Activated B cell treated with CpG ODN at 0.5 μM for 24 hours (primary cell): ENCODE data around the gene MAML2. TPM values are rescaled to one million over a fixed set of nuclear protein-coding genes. Genes with fewer than 3 reads are reported as not detected.

Experiments used
- ATAC-seq: fragments of 200-7000 bp; cut with Tn5 transposase; one replicate; pipeline ENCODE4 v1.10.0; 2021; ENCODE audit warnings: low read depth, mild to moderate bottlenecking, moderate library complexity
- CTCF ChIA-PET: fragments of 350-600 bp; sonication (Branson Sonifier 250); formaldehyde crosslinking; loops from one replicate; lab custom pipeline; 2021; ENCODE audit warnings: antibody characterized with exemption; lab: Charles Lee
- POLR2A ChIA-PET: fragments of 350-600 bp; sonication (Branson Sonifier 250); formaldehyde crosslinking; loops from one replicate; lab custom pipeline; 2021; ENCODE audit warnings: antibody characterized with exemption; lab: Charles Lee
- DNase-seq: peaks from one replicate; pipeline ENCODE4 v3.0.0; 2022
- H3K27ac Mint-ChIP-seq: one replicate; pipeline ENCODE4 v1.8.0; 2020; ENCODE audit warnings: mixed read lengths
- H3K27me3 Mint-ChIP-seq: one replicate; pipeline ENCODE4 v1.8.0; 2021; ENCODE audit warnings: mixed read lengths
- H3K36me3 Mint-ChIP-seq: one replicate; pipeline ENCODE4 v1.8.0; 2021; ENCODE audit warnings: low read depth, mixed read lengths
- H3K4me1 Mint-ChIP-seq: one replicate; pipeline ENCODE4 v1.8.0; 2021; ENCODE audit warnings: mixed read lengths
- H3K4me3 Mint-ChIP-seq: one replicate; pipeline ENCODE4 v1.8.0; 2020; ENCODE audit warnings: mild to moderate bottlenecking, mixed read lengths
- H3K9me3 Mint-ChIP-seq: one replicate; pipeline ENCODE4 v1.8.0; 2020; ENCODE audit warnings: mixed read lengths
- intact Hi-C: fragments of 100-400 bp; cut with micrococcal nuclease; formaldehyde crosslinking; loops from one replicate; pipeline ENCODE4 v1.15.1; 2024
- total RNA-seq: library from RNA; stranded (reverse); gene quantifications from 2 replicates; pipeline ENCODE4 v1.2.3, GENCODE V29; 2022
- TF ChIP-seq, protein P1 (sequence below): fragments of 200-600 bp; IDR thresholded peaks from one replicate; pipeline ENCODE4 v1.8.0; 2022; ENCODE audit warnings: antibody characterized with exemption, mild to moderate bottlenecking

MAML2 gene
- total RNA-seq, 1 donor from 2014 or later, result 24.8 TPM

DNA sequence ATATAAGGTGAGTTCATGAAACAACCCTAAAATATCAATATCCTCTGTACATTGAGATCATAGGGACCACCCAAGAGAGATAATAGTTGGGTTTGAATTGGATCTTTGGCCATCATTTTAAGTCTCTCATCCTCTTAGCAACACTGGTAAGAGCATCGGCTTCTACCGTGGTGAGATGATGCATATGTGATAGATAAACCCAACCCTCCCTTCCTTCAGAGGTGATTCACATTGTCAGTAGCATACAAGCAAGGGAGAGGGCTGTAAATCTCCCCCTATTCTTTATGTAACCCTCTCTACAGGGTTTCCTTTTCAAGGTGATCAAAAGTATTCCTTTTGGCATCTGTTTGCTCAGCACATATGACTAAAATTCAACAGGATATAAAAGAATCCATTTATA lies 316.7 kb downstream of the MAML2 start:
- Mint-ChIP-seq H3K9me3 (no peaks in the 10 kb centered on the region), H3K27ac (no peak overlapping the region), H3K4me1 (peaks cover 9% of the 10 kb centered on the region), H3K36me3 (peaks cover 4% of the 10 kb centered on the region), H3K27me3 (no peaks in the 10 kb centered on the region), H3K4me3 (no peak overlapping the region)
- no peak for DNase-seq
- no peak for ATAC-seq
- POLR2A ChIA-PET, result no interaction called here
- TF ChIP-seq, protein P1, sequence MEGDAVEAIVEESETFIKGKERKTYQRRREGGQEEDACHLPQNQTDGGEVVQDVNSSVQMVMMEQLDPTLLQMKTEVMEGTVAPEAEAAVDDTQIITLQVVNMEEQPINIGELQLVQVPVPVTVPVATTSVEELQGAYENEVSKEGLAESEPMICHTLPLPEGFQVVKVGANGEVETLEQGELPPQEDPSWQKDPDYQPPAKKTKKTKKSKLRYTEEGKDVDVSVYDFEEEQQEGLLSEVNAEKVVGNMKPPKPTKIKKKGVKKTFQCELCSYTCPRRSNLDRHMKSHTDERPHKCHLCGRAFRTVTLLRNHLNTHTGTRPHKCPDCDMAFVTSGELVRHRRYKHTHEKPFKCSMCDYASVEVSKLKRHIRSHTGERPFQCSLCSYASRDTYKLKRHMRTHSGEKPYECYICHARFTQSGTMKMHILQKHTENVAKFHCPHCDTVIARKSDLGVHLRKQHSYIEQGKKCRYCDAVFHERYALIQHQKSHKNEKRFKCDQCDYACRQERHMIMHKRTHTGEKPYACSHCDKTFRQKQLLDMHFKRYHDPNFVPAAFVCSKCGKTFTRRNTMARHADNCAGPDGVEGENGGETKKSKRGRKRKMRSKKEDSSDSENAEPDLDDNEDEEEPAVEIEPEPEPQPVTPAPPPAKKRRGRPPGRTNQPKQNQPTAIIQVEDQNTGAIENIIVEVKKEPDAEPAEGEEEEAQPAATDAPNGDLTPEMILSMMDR, result no peak
- intact Hi-C loops, result no loop called here
- CTCF ChIA-PET, result interaction anchor here (1.5 kb wide), 1 partner anchor 317 kb away, joined by 4 read pairs; the partner anchor contains the start of gene MAML2

GRCh38 chr11:96024666-96025065 lies 318.3 kb downstream of the MAML2 start:
- ATAC-seq (no peak), DNase-seq (no peak)
- intact Hi-C loops, result no loop called here
- Mint-ChIP-seq H3K36me3 (peaks cover 4% of the 10 kb centered on the region), H3K4me1 (peaks cover 9% of the 10 kb centered on the region), H3K27me3 (no peaks in the 10 kb centered on the region), H3K9me3 (no peaks in the 10 kb centered on the region), H3K27ac (no peak overlapping the region), H3K4me3 (no peak overlapping the region)
- CTCF ChIA-PET, result no interaction called here
- TF ChIP-seq, protein P1, result no peak
- POLR2A ChIA-PET, result no interaction called here

DNA sequence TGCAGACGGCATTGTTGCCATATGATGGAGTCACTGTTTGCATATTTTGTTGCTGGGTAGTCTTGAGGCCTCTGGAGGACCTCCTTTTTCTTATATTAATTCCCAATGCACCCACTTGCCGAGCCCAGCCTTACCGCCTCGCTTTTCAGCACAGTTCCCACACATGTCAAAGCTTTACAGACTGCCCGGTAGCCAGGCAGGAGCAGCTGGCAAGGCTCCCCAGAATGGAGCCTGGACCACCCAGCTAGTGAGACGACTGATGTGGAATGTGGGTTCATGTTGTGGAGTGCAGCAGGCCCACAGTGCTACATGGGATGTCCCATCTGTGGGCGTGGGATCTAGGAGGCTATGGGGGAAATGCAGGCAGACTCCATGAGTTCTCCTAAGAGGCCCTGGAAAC lies 319.7 kb downstream of the MAML2 start:
- intact Hi-C loops, result no loop called here
- Mint-ChIP-seq H3K4me1 (no peaks in the 10 kb centered on the region), H3K9me3 (no peaks in the 10 kb centered on the region), H3K27ac (no peak overlapping the region), H3K36me3 (peaks cover 4% of the 10 kb centered on the region), H3K27me3 (no peaks in the 10 kb centered on the region), H3K4me3 (no peak overlapping the region)
- no peak for ATAC-seq
- TF ChIP-seq, protein P1, result no peak
- ChIA-PET CTCF (no interaction called here), POLR2A (no interaction called here)
- no peak for DNase-seq

GRCh38 chr11:96021901-96022650 lies 320.9 kb downstream of the MAML2 start:
- H3K9me3 Mint-ChIP-seq, result no peaks in the 10 kb centered on the region
- intact Hi-C loops, result no loop called here
- H3K27ac Mint-ChIP-seq, result no peak overlapping the region
- ATAC-seq (no peak), DNase-seq (no peak)
- POLR2A ChIA-PET, result no interaction called here
- H3K4me3 Mint-ChIP-seq, result no peak overlapping the region
- no peaks in the 10 kb centered on the region for H3K27me3 Mint-ChIP-seq
- CTCF ChIA-PET, result no interaction called here
- H3K36me3 Mint-ChIP-seq, result peaks cover 2% of the 10 kb centered on the region
- TF ChIP-seq, protein P1, result no peak
- H3K4me1 Mint-ChIP-seq, result no peaks in the 10 kb centered on the region

GRCh38 chr11:96019810-96020747 lies 322.9 kb downstream of the MAML2 start:
- CTCF ChIA-PET, result no interaction called here
- Mint-ChIP-seq H3K9me3 (no peaks in the 10 kb centered on the region), H3K36me3 (peaks cover 2% of the 10 kb centered on the region), H3K27ac (peak overlapping the region; percentile 8), H3K27me3 (no peaks in the 10 kb centered on the region), H3K4me3 (no peak overlapping the region), H3K4me1 (peaks cover under 1% of the 10 kb centered on the region)
- intact Hi-C loops, result no loop called here
- POLR2A ChIA-PET, result interaction anchor here (1.1 kb wide), 1 partner anchor 323 kb away, joined by 4 read pairs; the partner anchor contains the start of gene MAML2
- no peak for ATAC-seq
- no peak for DNase-seq
- TF ChIP-seq, protein P1, result no peak
